NCI-H2081 (cell line): ENCODE measurements around the gene RBM41.
A peak's percentile ranks its signal among the peaks of the same experiment; 100 is the strongest.

Source experiments
- DNase-seq, 2 experiments: peaks; one replicate each; lab custom pipeline; 2025; lab: John Stamatoyannopoulos, UW

The RBM41 gene

DNA sequence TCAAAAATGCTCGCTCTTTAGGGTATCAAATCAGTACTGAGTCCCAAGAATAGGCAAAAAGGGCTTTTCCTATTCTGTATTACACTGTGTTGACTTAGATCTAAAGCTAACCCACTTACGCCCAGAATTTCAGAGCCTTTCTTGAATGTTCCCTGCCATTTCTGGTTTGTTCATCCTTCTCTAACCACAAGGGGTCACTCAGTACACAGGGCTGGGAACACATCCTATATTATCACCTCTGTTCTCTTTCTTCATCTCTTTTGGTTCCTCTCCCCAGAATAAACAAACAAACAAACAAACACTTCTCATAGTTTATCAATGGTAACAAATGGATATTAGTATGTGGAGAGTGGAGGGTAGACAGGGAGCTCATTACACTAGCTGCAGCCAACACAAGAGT, 93.1 kb downstream of the RBM41 start:
- DNase-seq, result peak; percentile 37 to 53

GRCh38 chrX:107014936-107015335, 103.7 kb downstream of the RBM41 start:
- DNase-seq, result no peak
